OCI-LY3 (cell line): ENCODE data around the gene LRRC38.

Experiments used
- EZH2phosphoT487 ChIP-seq: fragments of 200-600 bp; shearing (Covaris generic); IDR thresholded peaks from 2 replicates; pipeline ENCODE4 v1.6.1; 2018; ENCODE audit warnings: antibody characterized with exemption, mixed run types, low read depth
- TF ChIP-seq, protein P1 (sequence below): fragments of 200-600, 300-600 bp; sonication (generic); IDR thresholded peaks from 2 replicates; pipeline ENCODE4 v1.5.1; 2014; ENCODE audit warnings: antibody characterized with exemption, low read length, low read depth

DNA sequence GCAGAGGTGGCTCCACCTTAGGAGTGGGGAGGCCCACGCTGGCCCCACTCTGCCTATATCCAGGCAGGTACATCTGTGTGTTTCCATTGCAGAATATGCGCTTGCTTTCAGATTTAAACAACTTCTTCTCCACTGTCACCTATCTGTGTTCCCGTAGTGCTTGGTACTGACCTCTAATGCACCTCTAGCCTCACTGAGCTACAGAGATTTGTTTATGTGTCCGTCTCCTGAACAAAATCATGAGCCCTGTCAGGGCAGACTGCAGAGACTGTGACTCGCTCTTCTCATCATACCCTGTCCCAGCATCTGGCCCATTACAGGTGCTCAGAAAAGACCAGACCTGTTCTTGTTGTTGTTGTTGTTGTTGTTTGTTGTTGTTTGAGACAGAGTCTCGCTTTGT, 14.5 kb upstream of the LRRC38 start:
- TF ChIP-seq, protein P1, sequence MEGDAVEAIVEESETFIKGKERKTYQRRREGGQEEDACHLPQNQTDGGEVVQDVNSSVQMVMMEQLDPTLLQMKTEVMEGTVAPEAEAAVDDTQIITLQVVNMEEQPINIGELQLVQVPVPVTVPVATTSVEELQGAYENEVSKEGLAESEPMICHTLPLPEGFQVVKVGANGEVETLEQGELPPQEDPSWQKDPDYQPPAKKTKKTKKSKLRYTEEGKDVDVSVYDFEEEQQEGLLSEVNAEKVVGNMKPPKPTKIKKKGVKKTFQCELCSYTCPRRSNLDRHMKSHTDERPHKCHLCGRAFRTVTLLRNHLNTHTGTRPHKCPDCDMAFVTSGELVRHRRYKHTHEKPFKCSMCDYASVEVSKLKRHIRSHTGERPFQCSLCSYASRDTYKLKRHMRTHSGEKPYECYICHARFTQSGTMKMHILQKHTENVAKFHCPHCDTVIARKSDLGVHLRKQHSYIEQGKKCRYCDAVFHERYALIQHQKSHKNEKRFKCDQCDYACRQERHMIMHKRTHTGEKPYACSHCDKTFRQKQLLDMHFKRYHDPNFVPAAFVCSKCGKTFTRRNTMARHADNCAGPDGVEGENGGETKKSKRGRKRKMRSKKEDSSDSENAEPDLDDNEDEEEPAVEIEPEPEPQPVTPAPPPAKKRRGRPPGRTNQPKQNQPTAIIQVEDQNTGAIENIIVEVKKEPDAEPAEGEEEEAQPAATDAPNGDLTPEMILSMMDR, result no peak
- TF ChIP-seq EZH2phosphoT487, result no peak
